Adrenal gland (tissue), 12 donors: ENCODE results near the gene CLIP4. TPM values are rescaled to one million over a fixed set of nuclear protein-coding genes. Genes with fewer than 3 reads are reported as not detected.

Experiments used
- DNase-seq, 7 donors: peaks; one replicate each; pipeline ENCODE4 v3.0.0-alpha.2; 2019 to 2020
- H3K27ac ChIP-seq, 5 donors: fragments of 200-600 bp; sonication (generic) in 4 of 5; 1 replicate in 3 of 5; 2 replicates in 2 of 5; pipeline versions ENCODE4 v1.5.1 to v1.8.0; 2016 to 2020; ENCODE audit warnings: mild to moderate bottlenecking in 1 of 5
- H3K27me3 ChIP-seq: fragments of 200-600 bp; 2 replicates; pipeline ENCODE4 v1.8.0; 2021
- H3K36me3 ChIP-seq, 2 donors: fragments of 200-600 bp; replicated peaks in 1 of 2; 1 replicate in 1 of 2; 2 replicates in 1 of 2; pipeline versions ENCODE4 v1.5.1 to v1.8.0; 2018 to 2022
- H3K4me1 ChIP-seq, 2 donors: fragments of 200-600 bp; replicated peaks in 1 of 2; 1 replicate in 1 of 2; 2 replicates in 1 of 2; pipeline versions ENCODE4 v1.5.1 to v1.8.0; 2018 to 2021
- H3K4me3 ChIP-seq, 4 donors: fragments of 200-600 bp; sonication (generic) in 3 of 4; one replicate each; pipeline ENCODE4 v1.5.1; 2016 to 2018
- H3K9me3 ChIP-seq, 3 donors: fragments of 200-600 bp; sonication (generic) in 1 of 3; replicated peaks in 1 of 3; 1 replicate in 2 of 3; 2 replicates in 1 of 3; pipeline versions ENCODE4 v1.5.1 to v1.8.0; 2016 to 2021
- CTCF ChIP-seq, 6 experiments: fragments of 450-650 bp in 4 of 6; fragments of 200-600 bp in 2 of 6; sonication (generic) in 1 of 6; IDR thresholded peaks; 1 replicate in 5 of 6; 2 replicates in 1 of 6; pipeline versions ENCODE4 v1.5.1 to v1.8.0; 2016 to 2021; ENCODE audit warnings: antibody characterized with exemption in 6 of 6, mild to moderate bottlenecking in 2 of 6, moderate library complexity in 1 of 6
- POLR2A ChIP-seq, 2 donors: fragments of 450-650 bp; IDR thresholded peaks; one replicate each; pipeline ENCODE4 v1.6.1; 2017; ENCODE audit warnings: antibody characterized with exemption in 2 of 2, mild to moderate bottlenecking in 2 of 2, moderate library complexity in 1 of 2
- WGBS, 4 donors: extraction: QIAGEN DNeasy Blood & Tissue Kit in 2 of 4; methylation state at CpG; one replicate each; pipeline versions ENCODE4 v1.1.5 to v1.1.7; 2013 to 2017; 5-methylcytosine and 5-hydroxymethylcytosine counted together
- intact Hi-C, 2 donors: fragments of 100-400 bp; cut with DNase I; formaldehyde crosslinking; loops; one replicate each; pipeline versions ENCODE4 v1.14.1 to v1.15.0; 2022 to 2023
- polyA plus RNA-seq, 3 donors: library from polyadenylated mRNA; stranded (reverse); fragments of 200-250 nt in 2 of 3; fragments of 350-450 nt in 1 of 3; fragmentation: Illumina TruSeq in 1 of 3; extraction: RNeasy Lipid Tissue Mini Kit (QIAGEN cat#74804) in 1 of 3; gene quantifications; one replicate each; pipeline ENCODE4 v1.2.3, GENCODE V29; 2013 to 2014
- total RNA-seq, 9 donors: library from RNA; depleted of rRNA in 4 of 9; stranded (reverse); fragments of >200 nt in 4 of 9; fragments of 120-200 nt in 1 of 9; fragmentation: NEBNext Ultra II Directional in 1 of 9; extraction: Animal tissue kit (Norgen Biotek cat#: 25700) in 1 of 9; gene quantifications; one replicate each; pipeline versions ENCODE4 v1.1.0 to v1.2.4, GENCODE V29; 2013 to 2023
- donor health status: healthy with polysubstance abuse.
- donor health status: Bipolar disorder and iron deficiency.
- donor health status: DM: yes; HTN: yes; CAD: no.
- donor health status: DM: no; HTN: no; CAD: no.
- donor health status: DM: no; HTN: no; CAD: no.
- donor health status: DM: yes; HTN: yes; CAD: no.

Gene CLIP4
- total and polyA plus RNA-seq, 12 donors: 6.1 to 30.5 (median 16.6) TPM

- TF ChIP-seq POLR2A (IDR thresholded peaks at IDR 0.05): no peak
- no peak for TF ChIP-seq CTCF (IDR thresholded peaks at IDR 0.05)
- Histone ChIP-seq H3K4me3 (no peak overlapping the region), H3K36me3 (no peaks in the 10 kb centered on the region), H3K27me3 (no peaks in the 10 kb centered on the region), H3K27ac (no peak overlapping the region), H3K4me1 (no peaks in the 10 kb centered on the region), H3K9me3 (no peaks in the 10 kb centered on the region)
- peak in 2 of 7 donors; percentile 6 to 46 for DNase-seq
- 59 to 76% (median 66%) methylated on average over 5 of the region's 5 CpGs for WGBS, 4 donors
- intact Hi-C loops: no loop called here
Observed at GRCh38 chr2:29212009-29212408, 96.8 kb downstream of the CLIP4 start.

GRCh38 chr2:29213888-29214291 lies 98.7 kb downstream of the CLIP4 start:
- peak in 2 of 7 donors; percentile 13 to 23 for DNase-seq
- no peak for TF ChIP-seq CTCF (IDR thresholded peaks at IDR 0.05)
- no peak for TF ChIP-seq POLR2A (IDR thresholded peaks at IDR 0.05)
- H3K27me3 ChIP-seq: no peaks in the 10 kb centered on the region
- H3K4me1 ChIP-seq: no peaks in the 10 kb centered on the region
- intact Hi-C loops: no loop called here
- H3K27ac ChIP-seq: no peak overlapping the region
- H3K4me3 ChIP-seq: no peak overlapping the region
- no peaks in the 10 kb centered on the region for H3K9me3 ChIP-seq
- H3K36me3 ChIP-seq: no peaks in the 10 kb centered on the region
- 55 to 71% (median 63%) methylated on average over 8 to 9 of the region's 9 CpGs for WGBS, 4 donors

GRCh38 chr2:29215073-29215472 lies 99.9 kb downstream of the CLIP4 start:
- intact Hi-C loops: no loop called here
- no peak overlapping the region for H3K4me3 ChIP-seq
- H3K9me3 ChIP-seq: no peaks in the 10 kb centered on the region
- TF ChIP-seq POLR2A (IDR thresholded peaks at IDR 0.05) (no peak), CTCF (IDR thresholded peaks at IDR 0.05) (no peak)
- peak in 2 of 7 donors; percentile 9 to 23 for DNase-seq
- no peak overlapping the region for H3K27ac ChIP-seq
- 89 to 94% (median 93%) methylated on average over 4 to 5 of the region's 5 CpGs for WGBS, 4 donors
- no peaks in the 10 kb centered on the region for H3K4me1 ChIP-seq
- H3K27me3 ChIP-seq: no peaks in the 10 kb centered on the region
- no peaks in the 10 kb centered on the region for H3K36me3 ChIP-seq

- no peaks in the 10 kb centered on the region for H3K4me1 ChIP-seq
- H3K9me3 ChIP-seq: no peaks in the 10 kb centered on the region
- intact Hi-C loops: no loop called here
- DNase-seq: peak in 2 of 7 donors; percentile 15 to 29
- no peak for TF ChIP-seq CTCF (IDR thresholded peaks at IDR 0.05)
- TF ChIP-seq POLR2A (IDR thresholded peaks at IDR 0.05): no peak
- no peak overlapping the region for H3K27ac ChIP-seq
- no peaks in the 10 kb centered on the region for H3K36me3 ChIP-seq
- 81 to 89% (median 85%) methylated on average over 16 to 20 of the region's 20 CpGs for WGBS, 4 donors
- H3K4me3 ChIP-seq: no peak overlapping the region
- no peaks in the 10 kb centered on the region for H3K27me3 ChIP-seq
Observed at GRCh38 chr2:29215739-29216608, 100.8 kb downstream of the CLIP4 start.
